Tibial nerve (tissue), 4 donors: Measurements from ENCODE around the gene RNF8.

Source experiments
- EP300 ChIP-seq, 2 donors: sonication (generic); formaldehyde crosslinking; IDR thresholded peaks; one replicate each; pipeline ENCODE4 v1.6.1; 2017; ENCODE audit warnings: antibody characterized with exemption in 2 of 2, mild to moderate bottlenecking in 1 of 2
- POLR2A ChIP-seq, 2 donors: fragments of 450-650 bp; IDR thresholded peaks; one replicate each; pipeline ENCODE4 v1.6.1; 2017; ENCODE audit warnings: antibody characterized with exemption in 2 of 2, mild to moderate bottlenecking in 2 of 2, moderate library complexity in 2 of 2
- TF ChIP-seq, protein P1 (sequence below), 5 experiments: fragments of 200-600 bp in 3 of 5; fragments of 450-650 bp in 2 of 5; sonication (generic) in 3 of 5; IDR thresholded peaks; one replicate each; pipeline ENCODE4 v1.5.1; 2016 to 2019; ENCODE audit warnings: antibody characterized with exemption in 5 of 5, mild to moderate bottlenecking in 3 of 5, moderate library complexity in 2 of 5

DNA sequence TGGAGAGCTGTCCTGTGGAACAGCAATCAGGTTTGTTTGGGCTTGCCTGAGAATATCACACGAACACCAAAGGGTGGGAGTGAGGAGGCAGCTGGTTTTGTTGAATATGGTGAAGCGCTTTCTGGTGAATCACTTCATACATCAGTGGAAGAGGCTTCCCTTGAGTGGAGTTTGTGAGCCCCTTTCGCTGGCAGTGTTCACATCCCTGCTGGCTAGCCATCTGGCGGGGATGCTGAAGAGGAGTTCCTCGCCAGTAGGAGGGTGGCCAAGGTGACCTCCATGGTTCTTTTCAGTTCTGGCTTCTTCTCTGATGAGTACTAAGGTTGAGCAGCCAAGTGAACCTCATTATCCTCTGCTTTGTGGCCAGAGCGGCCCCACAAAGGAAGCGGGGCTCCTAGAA is 37.7 kb upstream of the RNF8 start:
- TF ChIP-seq, protein P1, sequence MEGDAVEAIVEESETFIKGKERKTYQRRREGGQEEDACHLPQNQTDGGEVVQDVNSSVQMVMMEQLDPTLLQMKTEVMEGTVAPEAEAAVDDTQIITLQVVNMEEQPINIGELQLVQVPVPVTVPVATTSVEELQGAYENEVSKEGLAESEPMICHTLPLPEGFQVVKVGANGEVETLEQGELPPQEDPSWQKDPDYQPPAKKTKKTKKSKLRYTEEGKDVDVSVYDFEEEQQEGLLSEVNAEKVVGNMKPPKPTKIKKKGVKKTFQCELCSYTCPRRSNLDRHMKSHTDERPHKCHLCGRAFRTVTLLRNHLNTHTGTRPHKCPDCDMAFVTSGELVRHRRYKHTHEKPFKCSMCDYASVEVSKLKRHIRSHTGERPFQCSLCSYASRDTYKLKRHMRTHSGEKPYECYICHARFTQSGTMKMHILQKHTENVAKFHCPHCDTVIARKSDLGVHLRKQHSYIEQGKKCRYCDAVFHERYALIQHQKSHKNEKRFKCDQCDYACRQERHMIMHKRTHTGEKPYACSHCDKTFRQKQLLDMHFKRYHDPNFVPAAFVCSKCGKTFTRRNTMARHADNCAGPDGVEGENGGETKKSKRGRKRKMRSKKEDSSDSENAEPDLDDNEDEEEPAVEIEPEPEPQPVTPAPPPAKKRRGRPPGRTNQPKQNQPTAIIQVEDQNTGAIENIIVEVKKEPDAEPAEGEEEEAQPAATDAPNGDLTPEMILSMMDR (IDR thresholded peaks at IDR 0.05) = no peak
- no peak for TF ChIP-seq POLR2A (IDR thresholded peaks at IDR 0.05)
- TF ChIP-seq EP300 (IDR thresholded peaks at IDR 0.05) = no peak
